NOMO-1 (cell line): Measurements from ENCODE around the gene PEX19.
A peak's percentile ranks its signal among the peaks of the same experiment; 100 is the strongest.

Experiments
- DNase-seq, 2 experiments: peaks; one replicate each; lab custom pipeline; 2025; ENCODE audit not compliant: unreplicated experiment in 2 of 2; lab: John Stamatoyannopoulos, UW

The PEX19 gene

GRCh38 chr1:160282807-160283206, 2.1 kb downstream of the PEX19 start:
- no peak for DNase-seq

GRCh38 chr1:160277987-160278386, 6.9 kb downstream of the PEX19 start:
- DNase-seq: no peak

GRCh38 chr1:160277330-160277729, 7.6 kb downstream of the PEX19 start:
- DNase-seq: no peak

- no peak for DNase-seq
These were observed 13.9 kb downstream of the PEX19 start for GRCh38 chr1:160271025-160271424.

DNA sequence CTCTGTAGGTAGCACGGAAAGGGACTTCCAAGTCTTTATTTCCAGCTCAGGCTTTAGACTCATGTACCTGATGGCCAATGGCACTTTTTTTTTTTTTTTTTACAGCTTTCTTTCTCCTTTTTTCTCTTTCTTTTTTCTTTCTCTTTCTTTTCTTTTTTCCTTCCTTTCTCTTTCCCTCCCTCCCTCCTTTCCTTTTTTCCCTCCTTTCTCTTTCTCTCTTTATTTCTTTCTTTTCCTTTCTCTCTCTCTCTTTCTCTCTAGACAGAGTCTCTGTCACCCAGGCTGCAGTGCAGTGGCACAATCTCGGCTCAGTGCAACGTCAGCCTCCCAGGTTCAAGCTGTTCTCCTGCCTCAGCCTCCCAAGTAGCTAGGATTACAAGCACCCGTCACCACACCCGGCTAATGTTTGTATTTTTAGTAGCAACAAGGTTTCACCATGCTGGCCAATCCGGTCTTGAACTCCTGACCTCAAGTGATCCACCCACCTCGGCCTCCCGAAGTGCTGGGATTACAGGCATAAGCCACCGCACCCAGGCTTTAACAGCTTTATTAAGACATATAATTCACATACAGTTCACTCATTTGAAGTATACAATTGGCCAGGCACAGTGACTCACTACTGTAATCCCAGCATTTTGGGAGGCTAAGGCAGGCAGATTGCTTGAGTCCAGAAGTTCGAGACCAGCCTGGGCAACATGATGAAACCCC, 17.5 kb downstream of the PEX19 start:
- DNase-seq: no peak

DNA sequence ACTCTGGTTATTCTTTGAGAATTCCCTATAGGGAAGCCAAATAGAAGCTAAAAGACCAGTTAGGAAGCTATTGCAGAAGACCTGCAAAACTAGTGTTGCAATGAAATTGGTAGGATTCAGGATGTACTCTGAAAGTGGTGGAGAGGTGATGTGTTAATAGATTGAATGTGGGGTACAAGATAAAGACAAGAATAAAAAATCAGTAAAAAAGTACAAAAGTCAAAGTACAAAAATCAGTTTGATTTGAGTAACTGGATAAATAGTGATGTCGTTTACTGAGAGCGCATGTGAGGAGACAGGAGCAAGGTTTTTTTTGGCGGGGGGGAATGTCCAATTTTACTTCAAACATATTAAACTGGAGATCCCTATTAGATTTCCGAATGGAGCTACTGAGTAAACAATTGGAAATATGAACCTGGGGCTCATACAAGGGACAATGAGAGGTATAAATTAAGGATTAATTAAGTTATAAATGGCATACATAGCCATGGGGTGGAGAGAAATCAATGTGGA, 20.1 kb downstream of the PEX19 start:
- no peak for DNase-seq

- DNase-seq: peak; percentile 97 to 99
These were observed 22.8 kb downstream of the PEX19 start, which contains the start of gene DCAF8 for GRCh38 chr1:160261893-160262794. Gene DCAF8 (minus strand): TSS chr1:160262549. CDS start chr1:160244008, 18,541 bp downstream.

- DNase-seq: peak in 1 of 2 experiments; percentile 45
These were observed 23.4 kb downstream of the PEX19 start for GRCh38 chr1:160261556-160261892.

GRCh38 chr1:160260406-160261382, 24.2 kb downstream of the PEX19 start:
- peak in 1 of 2 experiments; percentile 12 for DNase-seq

- DNase-seq: no peak
These were observed 26.6 kb downstream of the PEX19 start for GRCh38 chr1:160258177-160258798.

GRCh38 chr1:160257411-160258015, 27.4 kb downstream of the PEX19 start:
- DNase-seq: no peak

- no peak for DNase-seq
These were observed 28.4 kb downstream of the PEX19 start for GRCh38 chr1:160256396-160257046.

GRCh38 chr1:160255781-160256300, 29.1 kb downstream of the PEX19 start:
- no peak for DNase-seq

- DNase-seq: peak in 1 of 2 experiments; percentile 52
These were observed 33.0 kb downstream of the PEX19 start for GRCh38 chr1:160251687-160252526.

DNA sequence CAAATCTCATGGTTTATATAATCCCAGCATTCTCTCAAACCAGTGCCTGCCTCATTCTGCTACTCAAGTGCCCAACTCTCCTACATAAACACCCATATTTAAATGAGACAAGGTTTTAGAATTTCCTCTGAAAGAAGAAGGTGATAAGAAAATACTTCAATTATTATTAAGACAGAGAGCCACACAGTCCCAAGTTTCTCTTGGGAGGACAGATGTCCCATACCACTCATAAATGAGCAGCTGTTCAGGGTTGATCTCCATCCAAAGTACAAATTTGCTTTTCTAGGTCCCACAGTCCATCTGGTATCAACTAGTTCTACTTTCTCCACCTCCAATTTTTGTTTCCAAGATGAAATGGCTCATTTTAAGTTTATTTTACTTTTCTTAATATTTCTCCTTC, 33.9 kb downstream of the PEX19 start:
- DNase-seq: no peak

DNA sequence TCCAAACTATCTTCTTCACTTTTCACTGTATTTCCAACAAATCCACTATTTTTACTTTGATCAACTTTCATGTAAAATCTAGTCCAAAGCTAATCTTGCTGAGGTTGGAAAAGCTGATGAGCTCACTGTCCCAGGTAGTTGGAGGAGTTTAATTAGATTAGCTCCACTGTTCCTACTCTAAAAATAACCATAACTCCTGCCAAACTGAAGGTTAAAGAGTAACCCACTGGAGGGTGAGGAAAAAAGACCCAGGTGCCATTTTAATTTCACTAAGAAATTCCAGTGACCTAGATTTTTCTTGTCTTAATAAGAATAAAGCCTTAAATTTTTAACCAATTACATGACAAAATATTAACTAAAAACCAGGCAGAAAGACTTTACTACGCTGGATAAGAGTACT, 37.9 kb downstream of the PEX19 start:
- DNase-seq: no peak

DNA sequence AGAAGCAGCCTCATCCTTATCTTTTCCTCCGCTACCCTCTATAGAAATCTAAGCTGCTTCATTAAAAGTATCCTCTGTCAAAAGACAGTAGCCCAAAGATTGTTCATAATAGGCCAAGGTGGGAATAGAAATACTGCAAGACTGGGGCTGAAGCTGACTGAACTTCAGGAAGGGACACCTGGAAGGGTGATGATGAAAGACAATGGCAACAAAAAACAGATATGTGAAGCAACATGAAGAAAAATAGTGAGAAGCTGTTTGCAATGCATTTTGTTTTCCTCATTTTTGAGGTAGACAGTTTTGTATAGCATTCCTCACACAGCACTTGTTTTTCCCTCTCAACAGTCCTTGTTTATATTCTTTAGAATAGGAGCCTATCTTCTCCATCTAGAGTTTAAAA, 39.5 kb downstream of the PEX19 start:
- no peak for DNase-seq

GRCh38 chr1:160244209-160244608, 40.7 kb downstream of the PEX19 start:
- no peak for DNase-seq
